Kidney (tissue), 14 donors: ENCODE results near the gene CD163L1. TPM values are rescaled to one million over a fixed set of nuclear protein-coding genes. Genes with fewer than 3 reads are reported as not detected.
"Not testable (repeated sequence)": the region's sequence is repeated elsewhere in the genome, so short reads cannot be mapped to it uniquely, and the experiment has no call there.

Source experiments
- DNase-seq, 5 donors: peaks; one replicate each; pipeline ENCODE4 v3.0.0-alpha.2; 2013 to 2020
- FAIRE-seq: peaks from 2 replicates; lab custom pipeline; 2012; peaks lifted over from hg19 to GRCh38; lab: Jason Lieb, UNC
- H3K27ac ChIP-seq, 2 donors: one replicate each; pipeline ENCODE4 v1.7.0; 2013; ENCODE audit warnings: low read depth in 2 of 2, low read length in 2 of 2, inconsistent platforms in 1 of 2
- H3K27me3 ChIP-seq: one replicate; pipeline ENCODE4 v1.7.1; 2013; ENCODE audit warnings: low read length, inconsistent platforms; ENCODE audit not compliant: control insufficient read depth, insufficient read depth
- H3K36me3 ChIP-seq, 3 donors: one replicate each; pipeline versions ENCODE4 v1.7.0 to v1.7.1; 2013; ENCODE audit warnings: low read length in 3 of 3, control low read depth in 1 of 3, inconsistent platforms in 1 of 3; ENCODE audit not compliant: insufficient read depth in 3 of 3, control insufficient read depth in 2 of 3
- H3K4me1 ChIP-seq, 3 donors: one replicate each; pipeline versions ENCODE4 v1.7.0 to v1.7.1; 2013; ENCODE audit warnings: low read length in 3 of 3, inconsistent platforms in 1 of 3, low read depth in 1 of 3; ENCODE audit not compliant: control insufficient read depth in 2 of 3, insufficient read depth in 2 of 3
- H3K4me3 ChIP-seq, 3 donors: one replicate each; pipeline versions ENCODE4 v1.7.0 to v1.8.1; 2013; ENCODE audit warnings: low read length in 3 of 3, control low read depth in 1 of 3, inconsistent platforms in 1 of 3
- H3K9ac ChIP-seq, 3 donors: one replicate each; pipeline versions ENCODE4 v1.7.0 to v1.7.1; 2013; ENCODE audit warnings: low read length in 3 of 3, control low read depth in 1 of 3, inconsistent platforms in 1 of 3
- H3K9me3 ChIP-seq, 3 donors: one replicate each; pipeline versions ENCODE4 v1.7.0 to v1.7.1; 2013; ENCODE audit warnings: low read length in 3 of 3, control low read depth in 1 of 3, inconsistent platforms in 1 of 3; ENCODE audit not compliant: control insufficient read depth in 2 of 3, insufficient read depth in 1 of 3
- CTCF ChIP-seq: IDR thresholded peaks from 3 replicates; pipeline ENCODE4 v1.5.1; 2012; ENCODE audit warnings: mild to moderate bottlenecking, moderate library complexity, borderline replicate concordance; ENCODE audit not compliant: insufficient read depth; ENCODE audit errors: extremely low read depth
- intact Hi-C: fragments of 100-400 bp; cut with DNase I; formaldehyde crosslinking; loops from one replicate; pipeline ENCODE4 v1.11.1; 2022
- polyA plus RNA-seq: library from polyadenylated mRNA; stranded (reverse); fragments of 350-450 nt; fragmentation: Illumina TruSeq; extraction: RNeasy Lipid Tissue Mini Kit (QIAGEN cat#74804); gene quantifications from one replicate; pipeline ENCODE4 v1.2.3, GENCODE V29; 2014; ENCODE audit warnings: low read depth, low replicate concordance; ENCODE audit not compliant: insufficient read depth
- total RNA-seq: library from RNA; stranded (reverse); fragmentation: NEBNext Ultra II Directional; extraction: Animal tissue kit (Norgen Biotek cat#: 25700); gene quantifications from one replicate; pipeline ENCODE4 v1.2.1, GENCODE V29; 2021
- donor health status: control.
- donor health status: control.
- donor health status: control.
- donor health status: control.
- donor health status: control.
- donor health status: DM: yes; HTN: yes; CAD: no.
- donor health status: Normal renal cell carcinoma (clear cell type).

The CD163L1 gene
- total and polyA plus RNA-seq, 2 donors from 2014 or later: 7.0 to 8.5 TPM

DNA sequence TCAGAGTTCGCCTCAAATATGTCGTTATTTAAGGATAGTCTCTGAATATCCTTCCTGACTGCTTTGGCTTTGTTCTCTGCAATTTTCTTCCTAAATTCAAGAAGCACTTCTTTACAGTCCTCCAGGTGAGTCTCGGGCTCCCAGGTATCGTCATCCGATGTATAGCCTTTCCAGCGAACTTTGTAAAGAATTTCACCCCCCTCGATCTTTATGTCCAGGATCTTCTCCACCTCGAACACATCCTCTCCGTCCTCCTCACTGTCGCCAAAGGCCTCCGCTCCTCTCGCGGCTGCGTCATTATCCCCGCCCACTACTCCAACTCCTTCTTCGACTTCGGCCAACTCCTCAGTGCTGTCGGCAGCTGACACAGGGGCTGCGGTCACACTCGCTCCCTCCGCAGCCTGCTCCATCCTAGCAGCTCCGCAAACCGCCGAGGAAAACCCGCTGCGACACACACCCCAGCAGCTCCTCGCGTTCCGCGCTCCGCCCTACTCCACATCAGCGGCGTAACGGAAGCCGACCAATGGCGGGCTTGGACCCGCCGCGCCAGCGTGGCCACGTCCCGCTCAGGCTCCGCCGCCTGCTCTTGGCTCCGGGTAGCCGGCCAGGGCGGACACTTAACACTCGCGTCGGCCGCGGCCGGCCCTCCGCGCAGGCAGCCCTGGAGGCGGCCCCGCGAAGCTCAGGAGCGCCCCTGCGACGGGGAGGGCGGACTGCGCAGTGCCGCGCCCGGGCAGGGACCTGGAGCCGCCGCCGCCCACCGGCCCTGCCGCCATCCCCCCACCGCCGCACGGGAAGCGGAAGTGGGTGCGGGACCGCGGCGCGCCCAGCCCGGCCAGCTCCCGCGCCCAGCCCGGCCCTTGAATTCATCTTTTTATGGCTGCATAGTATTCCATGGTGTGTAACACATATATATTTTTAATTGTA, 4.1 kb downstream of the CD163L1 start:
- intact Hi-C loops: no loop called here
- peak; percentile 67 to 77 (median 71) for DNase-seq
- TF ChIP-seq CTCF: no peak
- no peak overlapping the region for H3K9ac ChIP-seq
- no peaks in the 10 kb centered on the region for H3K27me3 ChIP-seq
- H3K9me3 ChIP-seq: no peaks in the 10 kb centered on the region
- peak overlapping the region in 1 of 3 donors; percentile 26 for H3K4me3 ChIP-seq
- no peaks in the 10 kb centered on the region for H3K36me3 ChIP-seq
- no peaks in the 10 kb centered on the region for H3K4me1 ChIP-seq
- H3K27ac ChIP-seq: no peak overlapping the region
- FAIRE-seq: no peak

DNA sequence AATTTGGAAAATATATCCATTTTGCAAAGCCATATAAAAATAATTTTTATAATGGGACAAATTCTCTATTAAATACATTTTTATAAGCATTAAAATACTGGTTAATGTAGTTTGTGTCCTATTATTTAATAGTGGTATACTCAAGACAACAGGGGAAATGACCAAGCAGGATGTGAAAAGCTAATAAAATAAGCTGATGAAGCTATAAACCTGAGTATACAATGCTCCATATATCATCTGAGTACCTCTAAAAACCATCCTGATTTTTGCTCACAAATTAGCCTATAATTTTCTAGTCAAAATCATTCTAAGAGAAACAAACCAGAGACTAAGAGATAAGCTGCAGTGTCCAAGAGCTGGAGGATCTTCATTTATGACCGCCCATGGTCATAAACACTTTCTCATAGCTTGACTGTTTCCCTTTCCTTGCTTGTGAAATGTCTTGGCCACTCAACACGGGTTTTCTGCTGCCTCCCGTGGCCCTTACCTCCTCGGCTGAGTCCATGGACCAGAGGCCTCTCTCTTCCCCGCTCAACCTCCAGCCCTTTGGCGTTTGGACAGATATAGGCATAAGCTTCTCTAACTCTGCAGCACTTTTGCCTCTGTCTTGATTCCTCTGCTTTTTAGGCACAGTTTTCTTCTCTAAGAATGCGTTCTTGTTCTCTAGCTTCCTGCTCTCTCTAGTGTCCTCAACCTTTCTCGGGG, 5.5 kb downstream of the CD163L1 start:
- H3K9ac ChIP-seq, H3K4me3 ChIP-seq, H3K36me3 ChIP-seq, intact Hi-C loops, H3K27ac ChIP-seq, H3K9me3 ChIP-seq, FAIRE-seq, DNase-seq, H3K4me1 ChIP-seq, H3K27me3 ChIP-seq: not testable (repeated sequence)

- H3K4me1 ChIP-seq, H3K27ac ChIP-seq, H3K9me3 ChIP-seq, H3K9ac ChIP-seq, intact Hi-C loops, DNase-seq, FAIRE-seq, H3K27me3 ChIP-seq, H3K36me3 ChIP-seq, H3K4me3 ChIP-seq: not testable (repeated sequence)
Measured at GRCh38 chr12:7437494-7437893, 6.5 kb downstream of the CD163L1 start.

DNA sequence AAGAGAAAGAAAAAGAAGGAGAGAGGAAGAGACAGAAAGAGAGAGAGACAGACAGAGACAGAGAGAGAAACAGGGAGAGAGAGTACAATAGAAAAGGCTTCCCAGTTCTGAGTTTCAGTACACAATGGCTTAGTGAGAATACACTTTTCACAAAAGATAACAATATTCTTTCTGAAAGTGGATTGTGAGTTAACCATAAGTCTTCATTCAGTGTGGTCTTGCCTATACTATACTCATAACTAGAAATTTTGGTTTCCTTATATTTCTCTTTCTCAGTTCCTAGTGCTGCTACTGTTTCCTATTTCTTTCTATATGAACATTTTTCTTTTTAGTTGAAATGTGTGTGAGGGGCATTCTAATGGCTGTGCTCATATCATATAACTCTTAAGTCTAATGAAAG, 9.3 kb downstream of the CD163L1 start:
- no peak overlapping the region for H3K27ac ChIP-seq
- intact Hi-C loops: no loop called here
- H3K4me1 ChIP-seq: no peaks in the 10 kb centered on the region
- no peak overlapping the region for H3K9ac ChIP-seq
- H3K9me3 ChIP-seq: no peaks in the 10 kb centered on the region
- H3K4me3 ChIP-seq: no peak overlapping the region
- no peaks in the 10 kb centered on the region for H3K36me3 ChIP-seq
- no peaks in the 10 kb centered on the region for H3K27me3 ChIP-seq
- no peak for TF ChIP-seq CTCF
- DNase-seq (no peak), FAIRE-seq (no peak)
